Natural killer cell treated with Interleukin-12 subunit alpha and Interleukin-12 subunit beta and Interleukin-15 and Interleukin-18, amount 100 ng/mL, for 72 hours (primary cell): Measurements from ENCODE around the gene GJC2. TPM values are rescaled to one million over a fixed set of nuclear protein-coding genes. Genes with fewer than 3 reads are reported as not detected.
A peak's percentile ranks its signal among the peaks of the same experiment; 100 is the strongest.
"Not testable (repeated sequence)": the region's sequence is repeated elsewhere in the genome, so short reads cannot be mapped to it uniquely, and the experiment has no call there.

Source experiments
- ATAC-seq, 2 donors: fragments of 150-1000 bp; cut with Tn5 transposase in 1 of 2; sonication (Bioruptor Pico), chemical (Tn5 transposase) in 1 of 2; 2 replicates each; pipeline ENCODE4 v1.10.0; 2021
- DNase-seq: peaks from one replicate; pipeline ENCODE4 v3.0.0; 2022; ENCODE audit warnings: low spot score
- H3K27ac Mint-ChIP-seq, 2 donors: 1 replicate in 1 of 2; 2 replicates in 1 of 2; pipeline ENCODE4 v1.8.0; 2022; ENCODE audit warnings: mixed read lengths in 2 of 2, mild to moderate bottlenecking in 1 of 2, moderate library complexity in 1 of 2
- H3K27me3 Mint-ChIP-seq, 2 donors: 1 replicate in 1 of 2; 2 replicates in 1 of 2; pipeline ENCODE4 v1.8.0; 2022; ENCODE audit warnings: mixed read lengths in 2 of 2
- H3K36me3 Mint-ChIP-seq: one replicate; pipeline ENCODE4 v1.8.0; 2022; ENCODE audit warnings: mixed read lengths
- H3K4me1 Mint-ChIP-seq, 2 donors: 1 replicate in 1 of 2; 2 replicates in 1 of 2; pipeline ENCODE4 v1.8.0; 2022; ENCODE audit warnings: low read depth in 2 of 2, mixed read lengths in 2 of 2, mild to moderate bottlenecking in 1 of 2
- H3K4me3 Mint-ChIP-seq: one replicate; pipeline ENCODE4 v1.8.0; 2022; ENCODE audit warnings: mixed read lengths
- H3K9me3 Mint-ChIP-seq: 2 replicates; pipeline ENCODE4 v1.8.0; 2022; ENCODE audit warnings: mixed read lengths
- total RNA-seq, 2 donors: library from RNA; stranded (reverse); gene quantifications; one replicate each; pipeline ENCODE4 v1.2.3, GENCODE V29; 2022

GJC2 gene
- total RNA-seq, 2 donors from 2014 or later = 2.1 to 2.2 TPM

DNA sequence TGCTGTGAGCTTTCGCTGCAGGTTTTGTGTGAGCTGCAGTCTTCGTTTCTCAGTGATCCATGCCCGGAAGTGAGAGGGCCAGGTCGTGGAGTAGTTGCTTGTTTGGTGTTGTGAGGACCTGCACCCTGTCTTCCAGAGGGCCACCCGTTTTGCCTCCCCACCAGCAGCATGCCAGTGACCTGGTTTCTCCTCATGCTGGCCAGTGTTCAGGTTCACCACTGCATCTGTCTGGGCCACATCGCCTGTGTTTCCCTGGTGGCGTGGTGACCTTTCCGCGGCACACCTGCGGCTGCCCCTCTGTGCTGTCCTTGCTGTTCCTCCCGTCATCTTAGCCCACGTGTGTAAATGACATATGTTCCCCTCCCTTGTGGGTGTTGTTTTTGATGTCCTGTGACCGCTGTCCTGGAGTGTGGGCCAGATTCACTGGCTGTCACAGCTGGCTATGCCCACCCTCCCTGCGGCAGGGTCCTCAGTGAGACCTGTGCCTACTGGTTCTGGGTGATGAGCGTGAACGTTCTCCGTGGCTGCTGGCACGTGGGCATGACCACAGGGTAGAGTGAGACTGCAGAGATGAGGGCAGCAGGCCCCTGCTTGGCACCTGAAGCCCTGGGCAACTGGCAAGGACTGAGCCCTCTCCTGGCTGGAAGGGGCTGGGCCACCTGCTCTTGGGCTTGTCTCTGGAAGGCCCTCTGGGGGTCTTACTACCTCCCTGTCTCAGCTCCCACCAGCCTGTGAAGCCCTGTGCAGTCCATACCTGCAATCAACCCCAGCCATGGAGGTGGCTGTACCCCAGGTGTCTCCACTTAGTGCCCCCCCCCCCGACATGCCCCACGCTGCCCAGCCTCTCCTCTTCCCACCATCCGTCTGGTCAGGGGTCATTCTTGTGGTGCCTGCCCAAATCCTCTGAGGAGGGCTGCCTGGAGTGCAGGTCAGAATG lies 23.1 kb downstream of the GJC2 start:
- Mint-ChIP-seq H3K27me3 (no peaks in the 10 kb centered on the region), H3K4me3 (no peak overlapping the region), H3K36me3 (no peaks in the 10 kb centered on the region), H3K27ac (no peak overlapping the region), H3K9me3 (no peaks in the 10 kb centered on the region), H3K4me1 (peaks cover 7 to 12% of the 10 kb centered on the region in 2 donors)
- DNase-seq = peak; percentile 51
- no peak for ATAC-seq

GRCh38 chr1:228173528-228174481 lies 24.1 kb downstream of the GJC2 start:
- H3K36me3 Mint-ChIP-seq, H3K4me3 Mint-ChIP-seq, H3K9me3 Mint-ChIP-seq, H3K27me3 Mint-ChIP-seq, H3K27ac Mint-ChIP-seq: not testable (repeated sequence)
- ATAC-seq = peak; percentile 55 to 57
- peak; percentile 39 for DNase-seq
- H3K4me1 Mint-ChIP-seq = peaks cover 0 to 10% of the 10 kb centered on the region in 2 donors

- Mint-ChIP-seq H3K36me3 (no peaks in the 10 kb centered on the region), H3K4me1 (peaks cover 0 to 10% of the 10 kb centered on the region in 2 donors), H3K4me3 (no peak overlapping the region), H3K9me3 (no peaks in the 10 kb centered on the region), H3K27ac (no peak overlapping the region), H3K27me3 (no peaks in the 10 kb centered on the region)
- peak in 1 of 2 donors; percentile 43 for ATAC-seq
- no peak for DNase-seq
Observed at GRCh38 chr1:228174482-228175315, 25.0 kb downstream of the GJC2 start.

GRCh38 chr1:228175316-228176023 lies 25.7 kb downstream of the GJC2 start:
- peaks cover 0 to 8% of the 10 kb centered on the region in 2 donors for H3K4me1 Mint-ChIP-seq
- H3K36me3 Mint-ChIP-seq = no peaks in the 10 kb centered on the region
- H3K9me3 Mint-ChIP-seq = no peaks in the 10 kb centered on the region
- H3K4me3 Mint-ChIP-seq = no peak overlapping the region
- no peak for ATAC-seq
- no peaks in the 10 kb centered on the region for H3K27me3 Mint-ChIP-seq
- peak; percentile 25 for DNase-seq
- H3K27ac Mint-ChIP-seq = no peak overlapping the region

- Mint-ChIP-seq H3K4me1 (peaks cover 0 to 7% of the 10 kb centered on the region in 2 donors), H3K9me3 (no peaks in the 10 kb centered on the region), H3K4me3 (no peak overlapping the region), H3K27ac (no peak overlapping the region), H3K36me3 (no peaks in the 10 kb centered on the region), H3K27me3 (no peaks in the 10 kb centered on the region)
- DNase-seq (no peak), ATAC-seq (no peak)
Observed at GRCh38 chr1:228176024-228176395, 26.3 kb downstream of the GJC2 start.

DNA sequence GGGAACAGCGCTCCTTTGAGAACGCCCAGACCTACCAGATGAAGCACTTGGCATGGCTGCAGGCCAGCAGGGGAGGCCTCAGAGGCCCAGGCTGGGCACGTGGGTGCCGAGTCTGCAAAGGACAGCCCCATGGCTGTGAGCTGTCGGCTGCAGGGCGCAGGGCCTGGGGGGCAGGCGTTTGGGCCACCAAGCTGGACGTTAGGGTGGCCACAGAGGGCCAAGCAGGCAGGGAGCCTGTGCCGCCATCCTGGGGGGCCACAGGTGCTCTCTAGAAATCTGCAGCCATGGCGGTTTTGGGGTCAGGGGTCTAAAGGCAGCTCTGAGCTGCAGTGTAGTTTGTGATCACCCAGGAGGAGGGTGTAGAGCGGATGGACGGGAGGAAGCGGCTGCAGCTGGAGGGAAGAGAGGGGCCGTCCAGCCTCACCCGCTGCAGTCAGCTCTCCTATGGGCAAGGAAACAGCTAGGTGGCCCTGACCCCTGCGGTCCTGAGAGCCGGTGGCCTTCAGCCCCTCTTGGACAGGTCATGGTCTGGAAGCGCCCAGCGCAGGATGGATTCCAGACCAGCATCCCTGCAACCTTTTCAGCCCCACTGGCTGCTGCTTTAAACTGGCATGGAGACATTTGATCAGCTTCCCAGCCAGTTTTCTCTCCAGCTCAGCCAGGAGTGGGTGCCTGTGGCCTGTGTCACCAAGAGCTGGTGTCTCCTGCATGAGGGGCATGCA lies 26.9 kb downstream of the GJC2 start:
- H3K36me3 Mint-ChIP-seq = no peaks in the 10 kb centered on the region
- no peak overlapping the region for H3K4me3 Mint-ChIP-seq
- H3K9me3 Mint-ChIP-seq = no peaks in the 10 kb centered on the region
- H3K27ac Mint-ChIP-seq = no peak overlapping the region
- H3K27me3 Mint-ChIP-seq = no peaks in the 10 kb centered on the region
- DNase-seq (no peak), ATAC-seq (no peak)
- peaks cover 0 to 10% of the 10 kb centered on the region in 2 donors for H3K4me1 Mint-ChIP-seq

DNA sequence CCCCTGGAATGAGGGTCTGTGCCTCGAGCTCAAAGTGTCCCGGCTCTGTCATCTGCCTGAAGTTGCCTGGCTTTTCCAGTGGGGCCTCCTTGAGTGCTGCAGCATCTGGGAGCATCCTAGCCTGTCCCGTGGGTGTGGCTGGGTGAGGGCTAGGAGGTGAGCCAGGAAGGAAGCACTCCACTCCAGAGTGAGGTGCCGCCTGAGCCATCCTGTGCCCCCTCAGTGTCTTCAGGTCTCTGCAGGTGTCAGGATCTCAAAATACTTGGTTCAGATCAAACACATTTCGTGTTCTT lies 27.4 kb downstream of the GJC2 start:
- H3K36me3 Mint-ChIP-seq = no peaks in the 10 kb centered on the region
- ATAC-seq (no peak), DNase-seq (no peak)
- H3K9me3 Mint-ChIP-seq = no peaks in the 10 kb centered on the region
- H3K4me1 Mint-ChIP-seq = peaks cover 0 to 12% of the 10 kb centered on the region in 2 donors
- no peaks in the 10 kb centered on the region for H3K27me3 Mint-ChIP-seq
- H3K27ac Mint-ChIP-seq = no peak overlapping the region
- H3K4me3 Mint-ChIP-seq = no peak overlapping the region

DNA sequence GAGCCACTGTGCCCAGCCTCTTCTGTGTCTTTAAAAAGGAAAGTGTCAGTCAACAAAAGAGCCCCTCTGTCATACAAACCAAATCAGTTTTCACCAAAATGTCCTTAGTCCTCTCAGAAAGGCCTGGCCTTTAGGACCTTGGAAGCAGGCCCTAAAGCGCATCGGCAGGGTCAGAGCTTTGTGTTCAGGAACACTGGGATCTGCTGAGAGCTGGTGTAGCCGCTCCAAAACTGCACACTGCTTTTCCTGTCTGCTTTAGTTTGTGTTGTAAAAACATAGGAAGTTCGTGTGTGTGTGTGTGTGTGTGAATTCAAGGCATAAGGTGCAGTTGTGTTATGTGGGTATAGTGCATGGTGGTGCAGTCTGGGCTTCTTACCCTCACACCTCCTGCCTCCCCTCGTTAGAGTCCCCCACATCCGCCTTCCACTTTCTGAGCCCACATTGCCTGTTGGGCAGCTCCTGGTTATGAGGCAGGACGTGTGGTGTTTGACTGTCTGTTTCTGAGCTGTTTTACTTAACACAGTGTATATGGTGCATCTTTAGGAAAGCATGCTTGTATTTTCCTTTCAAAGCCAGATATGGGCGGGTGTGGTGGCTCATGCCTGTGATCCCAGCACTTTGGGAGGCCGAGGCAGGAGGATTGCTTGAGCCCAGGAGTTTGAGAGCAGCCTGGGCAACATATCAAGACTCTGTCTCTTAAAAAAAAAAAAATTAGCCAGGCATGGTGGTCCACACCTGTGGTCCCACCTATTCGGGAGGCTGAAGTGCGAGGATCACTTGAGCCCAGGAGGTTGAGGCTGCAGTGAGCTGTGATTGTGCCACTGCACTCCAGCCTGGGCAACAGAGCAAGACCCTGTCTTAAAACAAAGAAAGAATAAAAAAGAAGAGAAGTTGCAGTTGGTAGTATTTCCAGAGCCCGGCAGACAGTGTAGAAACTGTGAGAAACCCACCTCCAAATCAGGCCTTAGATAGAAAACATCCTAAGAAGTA lies 28.3 kb downstream of the GJC2 start:
- ATAC-seq = no peak
- Mint-ChIP-seq H3K4me3 (no peak overlapping the region), H3K36me3 (no peaks in the 10 kb centered on the region), H3K4me1 (peaks cover 0 to 5% of the 10 kb centered on the region in 2 donors), H3K9me3 (no peaks in the 10 kb centered on the region), H3K27ac (peak overlapping the region in 1 of 2 donors; percentile 21), H3K27me3 (no peaks in the 10 kb centered on the region)
- no peak for DNase-seq

GRCh38 chr1:228178737-228179684 lies 29.3 kb downstream of the GJC2 start:
- no peaks in the 10 kb centered on the region for H3K9me3 Mint-ChIP-seq
- H3K27me3 Mint-ChIP-seq = no peaks in the 10 kb centered on the region
- DNase-seq (no peak), ATAC-seq (no peak)
- H3K4me1 Mint-ChIP-seq = peaks cover 0 to 5% of the 10 kb centered on the region in 2 donors
- no peaks in the 10 kb centered on the region for H3K36me3 Mint-ChIP-seq
- no peak overlapping the region for H3K4me3 Mint-ChIP-seq
- no peak overlapping the region for H3K27ac Mint-ChIP-seq

DNA sequence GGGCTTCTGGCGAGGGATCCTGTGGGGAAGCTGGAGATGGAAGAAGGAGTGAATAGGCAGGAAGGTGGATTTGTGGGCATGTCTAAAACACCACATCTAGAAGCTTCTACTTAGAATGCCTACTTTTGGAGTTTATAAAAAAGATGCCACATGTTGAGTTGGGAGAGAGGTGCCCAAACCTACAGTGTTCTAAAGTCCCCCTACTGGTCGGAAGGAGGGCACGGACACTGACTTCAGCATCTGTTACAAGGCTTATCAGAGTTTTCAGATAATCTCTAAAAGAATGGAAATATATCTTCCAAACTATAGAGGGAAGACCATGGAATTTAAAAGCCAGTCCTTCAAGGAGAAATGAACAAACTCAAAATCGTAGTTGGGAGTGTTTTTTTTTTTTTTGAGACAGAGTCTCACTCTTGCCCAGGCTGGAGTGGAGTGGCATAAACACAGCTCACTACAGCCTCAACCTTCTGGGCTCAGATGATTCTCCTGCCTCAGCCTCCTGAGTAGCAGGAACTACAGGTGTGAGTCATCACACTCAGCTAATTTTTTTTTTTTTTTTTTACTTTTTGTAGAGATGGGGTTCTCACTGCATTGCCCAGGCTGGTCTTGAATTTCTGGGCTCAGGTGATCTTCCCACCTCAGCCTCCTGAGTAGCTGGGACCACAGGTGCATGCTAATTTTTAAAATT lies 30.7 kb downstream of the GJC2 start:
- Mint-ChIP-seq H3K27me3 (no peaks in the 10 kb centered on the region), H3K36me3 (no peaks in the 10 kb centered on the region), H3K27ac (no peak overlapping the region), H3K4me3 (no peak overlapping the region), H3K4me1 (peaks cover 0 to 11% of the 10 kb centered on the region in 2 donors), H3K9me3 (no peaks in the 10 kb centered on the region)
- no peak for ATAC-seq
- no peak for DNase-seq
